ENCODE results near the gene CHST7.
A peak's percentile ranks its signal among the peaks of the same experiment; 100 is the strongest.

The CHST7 gene

DNA sequence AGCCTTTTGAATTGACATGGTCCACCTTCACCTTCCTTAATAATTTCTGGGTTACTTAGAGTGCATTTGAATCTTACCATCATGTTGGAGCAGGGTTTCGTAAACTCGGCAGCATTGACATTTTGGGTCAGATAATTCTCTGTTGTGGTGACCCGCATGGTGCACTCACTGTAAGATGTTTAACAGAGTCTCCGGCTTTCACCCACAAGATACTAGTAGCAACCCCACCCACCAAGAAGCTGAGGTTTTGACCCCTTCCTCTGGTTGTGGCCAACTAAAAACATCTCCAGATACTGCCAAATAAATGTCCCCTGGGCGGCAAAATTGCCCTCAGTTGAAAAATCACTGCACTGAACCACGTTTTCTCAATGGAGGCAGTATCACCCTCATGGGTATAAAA is 62.7 kb downstream of the CHST7 start:
- DNase-seq (ENCODE audit: extremely low spot score, insufficient read length, low read depth): no peak
- FAIRE-seq: peak; percentile 73

- FAIRE-seq (no peak), DNase-seq (ENCODE audit: extremely low spot score, insufficient read length, low read depth) (no peak)
These were observed 64.4 kb downstream of the CHST7 start for GRCh38 chrX:46637938-46638337.

- DNase-seq (ENCODE audit: extremely low spot score, insufficient read length, low read depth): no peak
These were observed 68.6 kb downstream of the CHST7 start for GRCh38 chrX:46642145-46642544.

DNA sequence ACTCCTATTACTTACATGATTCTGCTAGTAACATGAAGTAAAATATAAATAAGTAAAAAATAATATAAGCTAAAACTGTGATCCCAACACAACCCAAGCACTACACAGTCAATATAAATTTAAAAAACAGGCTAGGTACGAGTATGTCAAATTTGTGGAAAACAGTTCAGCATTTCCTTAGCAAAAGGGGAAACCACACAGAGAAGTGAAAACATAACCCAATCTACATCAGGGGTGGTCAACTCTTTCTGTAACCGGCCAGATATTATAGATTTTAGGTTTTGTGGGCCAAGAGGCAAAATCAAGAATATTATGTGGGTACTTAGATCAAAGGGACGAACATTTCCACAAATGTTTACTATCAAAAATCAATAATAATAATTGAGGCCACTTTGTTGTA is 70.1 kb downstream of the CHST7 start:
- DNase-seq (ENCODE audit: extremely low spot score, insufficient read length, low read depth) (no peak), FAIRE-seq (peak; percentile 59)

More at GRCh38 chrX:46642145-46642544, 68.6 kb downstream of the CHST7 start:
- FAIRE-seq: peak; percentile 82

DNA sequence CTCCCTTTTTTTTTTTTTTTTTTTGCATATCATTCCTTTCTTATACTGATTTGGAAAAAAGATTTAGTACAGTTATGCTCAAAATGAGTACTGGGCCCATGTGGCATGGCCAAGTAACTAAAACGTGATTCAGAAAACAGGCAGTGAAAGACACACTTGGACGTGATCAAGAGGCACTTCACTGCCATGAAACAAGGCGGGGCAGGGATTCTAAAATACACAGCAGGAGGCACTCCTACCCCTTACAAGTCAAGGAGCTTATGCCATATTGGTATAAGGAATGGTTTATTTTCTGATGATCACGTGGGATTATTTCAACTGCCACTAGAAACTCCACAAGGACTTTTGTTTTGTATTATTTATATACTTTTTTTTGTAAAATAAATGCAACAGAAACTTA is 72.0 kb downstream of the CHST7 start:
- DNase-seq (ENCODE audit: extremely low spot score, insufficient read length, low read depth) (no peak), FAIRE-seq (no peak)

- FAIRE-seq: no peak
These were observed 73.7 kb downstream of the CHST7 start for GRCh38 chrX:46647251-46647650.

More at GRCh38 chrX:46647251-46647650, 73.7 kb downstream of the CHST7 start:
- DNase-seq (ENCODE audit: extremely low spot score, insufficient read length, low read depth): no peak
